ENCODE data around the gene NKX1-1.

Gene NKX1-1

GRCh38 chr4:1400191-1400805, 5.9 kb downstream of the NKX1-1 start:
- H2BK5ac ChIP-seq (ENCODE audit: low read depth, low read length, poor library complexity): no peak overlapping the region
- no peaks in the 10 kb centered on the region for H3K4me1 ChIP-seq (ENCODE audit: control insufficient read depth in 1 of 2, insufficient read depth in 2 of 2, low read length in 2 of 2)

DNA sequence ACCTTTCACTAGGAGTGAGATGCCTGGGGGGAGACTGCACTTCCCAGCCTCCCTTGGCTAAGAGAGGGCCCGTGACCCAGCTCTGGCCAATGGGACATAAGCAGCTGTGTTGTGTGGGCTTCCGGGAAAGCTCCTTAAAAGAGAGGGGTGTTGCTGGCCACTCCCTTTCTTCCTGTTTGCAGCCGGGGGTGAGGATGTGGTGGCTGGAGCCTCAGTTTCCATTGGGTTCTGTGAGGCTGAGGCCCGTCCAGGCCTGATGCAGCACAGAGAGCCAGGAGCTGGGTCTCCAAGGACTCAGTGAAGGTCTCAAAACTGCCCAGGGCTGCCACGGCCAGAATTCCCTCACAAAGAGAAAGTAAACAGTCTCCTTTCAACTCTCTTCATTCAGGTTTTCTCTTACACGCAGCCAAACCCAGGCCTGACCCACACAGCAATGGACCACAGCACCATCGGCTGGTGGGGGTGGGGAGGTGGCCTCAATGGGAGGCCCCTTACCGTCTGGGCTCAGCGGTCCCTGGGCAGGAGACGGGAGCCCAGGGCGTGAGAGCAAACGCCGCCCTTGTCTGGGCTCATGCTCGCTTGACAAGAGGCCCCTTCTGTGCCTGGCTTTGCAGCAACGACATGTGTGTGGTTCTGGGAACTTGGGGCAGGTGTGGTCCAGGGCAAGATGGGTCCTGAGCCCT, 6.6 kb downstream of the NKX1-1 start:
- no peak overlapping the region for H2AFZ ChIP-seq (ENCODE audit: insufficient read depth, low read length, poor library complexity)
- H3K4ac ChIP-seq (ENCODE audit: low read depth, low read length): no peak overlapping the region
- no peak overlapping the region for H4K8ac ChIP-seq (ENCODE audit: low read depth, low read length)
- H3K4me2 ChIP-seq (ENCODE audit: low read length): no peak overlapping the region
- H2BK5ac ChIP-seq (ENCODE audit: low read depth, low read length, poor library complexity): no peak overlapping the region
- H2AK5ac ChIP-seq (ENCODE audit: low read length): no peak overlapping the region
- H3K4me1 ChIP-seq (ENCODE audit: control insufficient read depth in 1 of 2, insufficient read depth in 2 of 2, low read length in 2 of 2): no peaks in the 10 kb centered on the region
- H2BK12ac ChIP-seq (ENCODE audit: low read length): no peak overlapping the region
- no peak overlapping the region for H4K12ac ChIP-seq (ENCODE audit: low read depth, low read length)
- no peaks in the 10 kb centered on the region for H3K79me1 ChIP-seq (ENCODE audit: low read length)
- no peak overlapping the region for H3K14ac ChIP-seq (ENCODE audit: low read length)
- H3K9ac ChIP-seq (ENCODE audit: low read length): no peak overlapping the region
- no peak overlapping the region for H3K4me3 ChIP-seq (ENCODE audit: low read depth, low read length)
- H4K91ac ChIP-seq (ENCODE audit: low read depth, low read length): no peak overlapping the region
- peaks cover 8% of the 10 kb centered on the region in 2 experiments for H3K36me3 ChIP-seq (ENCODE audit: control insufficient read depth in 1 of 2, insufficient read depth in 2 of 2, low read length in 2 of 2)
- H3K23ac ChIP-seq (ENCODE audit: low read length): no peak overlapping the region
- no peak overlapping the region for H2BK120ac ChIP-seq (ENCODE audit: insufficient read depth, low read length, poor library complexity)
- no CpG with 5 or more reads among the region's 15 CpGs for WGBS (ENCODE audit: extremely low coverage, insufficient coverage, insufficient read length)
- no peaks in the 10 kb centered on the region for H3K79me2 ChIP-seq (ENCODE audit: control insufficient read depth, insufficient read depth, low read length, poor library complexity)
- peaks cover 37% of the 10 kb centered on the region for H3K27me3 ChIP-seq (ENCODE audit: insufficient read depth, low read length)
- no peak overlapping the region for H3K27ac ChIP-seq (ENCODE audit: low read depth, low read length)
- no peak overlapping the region for H3K18ac ChIP-seq (ENCODE audit: low read length)
- H3K9me3 ChIP-seq (ENCODE audit: insufficient read depth, low read depth, low read length): peaks cover 50% of the 10 kb centered on the region
- no peak for DNase-seq

More at GRCh38 chr4:1400191-1400805, 5.9 kb downstream of the NKX1-1 start:
- no peak overlapping the region for H2BK12ac ChIP-seq (ENCODE audit: low read length)
- H4K91ac ChIP-seq (ENCODE audit: low read depth, low read length): no peak overlapping the region
- H3K79me2 ChIP-seq (ENCODE audit: control insufficient read depth, insufficient read depth, low read length, poor library complexity): no peaks in the 10 kb centered on the region
- no peak overlapping the region for H3K23ac ChIP-seq (ENCODE audit: low read length)
- no peak overlapping the region for H2BK120ac ChIP-seq (ENCODE audit: insufficient read depth, low read length, poor library complexity)
- no peak overlapping the region for H2AFZ ChIP-seq (ENCODE audit: insufficient read depth, low read length, poor library complexity)
- H3K9ac ChIP-seq (ENCODE audit: low read length): no peak overlapping the region
- DNase-seq: no peak
- H3K36me3 ChIP-seq (ENCODE audit: control insufficient read depth in 1 of 2, insufficient read depth in 2 of 2, low read length in 2 of 2): peaks cover 3% of the 10 kb centered on the region in 2 experiments
- H2AK5ac ChIP-seq (ENCODE audit: low read length): no peak overlapping the region
- no peaks in the 10 kb centered on the region for H3K79me1 ChIP-seq (ENCODE audit: low read length)
- no peak overlapping the region for H4K8ac ChIP-seq (ENCODE audit: low read depth, low read length)
- no peak overlapping the region for H4K12ac ChIP-seq (ENCODE audit: low read depth, low read length)
- H3K4ac ChIP-seq (ENCODE audit: low read depth, low read length): no peak overlapping the region
- H3K14ac ChIP-seq (ENCODE audit: low read length): no peak overlapping the region
- no peak overlapping the region for H3K27ac ChIP-seq (ENCODE audit: low read depth, low read length)
- no CpG with 5 or more reads among the region's 11 CpGs for WGBS (ENCODE audit: extremely low coverage, insufficient coverage, insufficient read length)
- peaks cover 55% of the 10 kb centered on the region for H3K9me3 ChIP-seq (ENCODE audit: insufficient read depth, low read depth, low read length)
- no peak overlapping the region for H3K18ac ChIP-seq (ENCODE audit: low read length)
- H3K4me3 ChIP-seq (ENCODE audit: low read depth, low read length): no peak overlapping the region
- H3K4me2 ChIP-seq (ENCODE audit: low read length): no peak overlapping the region
- H3K27me3 ChIP-seq (ENCODE audit: insufficient read depth, low read length): peaks cover 44% of the 10 kb centered on the region

GRCh38 chr4:1398681-1399507, 7.3 kb downstream of the NKX1-1 start:
- Histone ChIP-seq H3K79me1 (ENCODE audit: low read length) (no peaks in the 10 kb centered on the region), H3K23ac (ENCODE audit: low read length) (no peak overlapping the region), H3K18ac (ENCODE audit: low read length) (no peak overlapping the region), H4K8ac (ENCODE audit: low read depth, low read length) (no peak overlapping the region), H3K4me3 (ENCODE audit: low read depth, low read length) (no peak overlapping the region), H3K27ac (ENCODE audit: low read depth, low read length) (no peak overlapping the region), H4K91ac (ENCODE audit: low read depth, low read length) (no peak overlapping the region), H3K4ac (ENCODE audit: low read depth, low read length) (no peak overlapping the region), H3K27me3 (ENCODE audit: insufficient read depth, low read length) (peaks cover 30% of the 10 kb centered on the region), H3K79me2 (ENCODE audit: control insufficient read depth, insufficient read depth, low read length, poor library complexity) (no peaks in the 10 kb centered on the region), H2BK5ac (ENCODE audit: low read depth, low read length, poor library complexity) (no peak overlapping the region), H3K4me1 (ENCODE audit: control insufficient read depth in 1 of 2, insufficient read depth in 2 of 2, low read length in 2 of 2) (no peaks in the 10 kb centered on the region), H3K9me3 (ENCODE audit: insufficient read depth, low read depth, low read length) (peaks cover 50% of the 10 kb centered on the region), H4K12ac (ENCODE audit: low read depth, low read length) (no peak overlapping the region), H2BK12ac (ENCODE audit: low read length) (no peak overlapping the region), H3K9ac (ENCODE audit: low read length) (no peak overlapping the region), H2AFZ (ENCODE audit: insufficient read depth, low read length, poor library complexity) (no peak overlapping the region), H3K14ac (ENCODE audit: low read length) (no peak overlapping the region), H3K4me2 (ENCODE audit: low read length) (no peak overlapping the region), H2AK5ac (ENCODE audit: low read length) (no peak overlapping the region), H3K36me3 (ENCODE audit: control insufficient read depth in 1 of 2, insufficient read depth in 2 of 2, low read length in 2 of 2) (peaks cover 8 to 13% of the 10 kb centered on the region in 2 experiments), H2BK120ac (ENCODE audit: insufficient read depth, low read length, poor library complexity) (no peak overlapping the region)
- no peak for DNase-seq
- no CpG with 5 or more reads among the region's 22 CpGs for WGBS (ENCODE audit: extremely low coverage, insufficient coverage, insufficient read length)

DNA sequence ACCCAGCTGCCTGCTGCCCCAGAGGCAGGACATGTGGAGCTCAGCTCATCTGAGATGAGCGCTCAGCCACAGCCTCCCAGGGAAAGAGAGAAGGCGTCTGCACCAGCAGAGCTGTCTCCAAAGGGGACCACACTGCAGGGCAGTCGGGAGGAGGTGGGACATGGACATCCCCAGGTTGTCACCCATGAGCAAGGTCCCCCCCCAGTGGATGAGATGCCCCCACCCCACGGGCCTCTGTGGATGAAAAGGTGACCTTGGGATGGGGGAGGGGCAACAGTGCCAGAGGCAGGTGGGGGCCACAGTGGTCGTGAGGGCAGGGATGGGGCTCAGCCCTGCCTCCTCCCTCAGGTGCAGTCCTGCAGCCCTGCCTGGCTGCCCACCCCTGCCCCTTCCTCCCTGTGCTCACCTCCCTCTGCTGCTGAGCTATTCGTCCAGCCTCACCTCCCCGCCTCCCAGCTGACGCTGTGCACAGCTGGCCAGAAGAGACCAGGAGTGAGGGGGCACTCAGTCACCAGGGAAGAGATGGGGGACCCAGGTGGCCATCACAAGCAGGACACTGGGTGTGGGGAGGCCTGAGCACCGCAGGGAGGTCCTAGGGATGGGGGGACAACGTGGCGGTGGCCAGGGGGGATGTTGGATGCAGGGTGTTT, 9.3 kb downstream of the NKX1-1 start:
- Histone ChIP-seq H2BK5ac (ENCODE audit: low read depth, low read length, poor library complexity) (no peak overlapping the region), H3K79me1 (ENCODE audit: low read length) (no peaks in the 10 kb centered on the region), H2AK5ac (ENCODE audit: low read length) (no peak overlapping the region), H3K4me2 (ENCODE audit: low read length) (no peak overlapping the region), H3K79me2 (ENCODE audit: control insufficient read depth, insufficient read depth, low read length, poor library complexity) (no peaks in the 10 kb centered on the region), H3K23ac (ENCODE audit: low read length) (no peak overlapping the region), H2BK12ac (ENCODE audit: low read length) (no peak overlapping the region), H3K4me1 (ENCODE audit: control insufficient read depth in 1 of 2, insufficient read depth in 2 of 2, low read length in 2 of 2) (no peaks in the 10 kb centered on the region), H3K9ac (ENCODE audit: low read length) (no peak overlapping the region), H3K27me3 (ENCODE audit: insufficient read depth, low read length) (peaks cover 10% of the 10 kb centered on the region), H3K4me3 (ENCODE audit: low read depth, low read length) (no peak overlapping the region), H3K36me3 (ENCODE audit: control insufficient read depth in 1 of 2, insufficient read depth in 2 of 2, low read length in 2 of 2) (peaks cover 8 to 17% of the 10 kb centered on the region in 2 experiments), H3K4ac (ENCODE audit: low read depth, low read length) (no peak overlapping the region), H4K12ac (ENCODE audit: low read depth, low read length) (no peak overlapping the region), H3K27ac (ENCODE audit: low read depth, low read length) (no peak overlapping the region), H4K91ac (ENCODE audit: low read depth, low read length) (no peak overlapping the region), H2BK120ac (ENCODE audit: insufficient read depth, low read length, poor library complexity) (no peak overlapping the region), H3K14ac (ENCODE audit: low read length) (no peak overlapping the region), H3K18ac (ENCODE audit: low read length) (no peak overlapping the region), H3K9me3 (ENCODE audit: insufficient read depth, low read depth, low read length) (peaks cover 45% of the 10 kb centered on the region), H4K8ac (ENCODE audit: low read depth, low read length) (no peak overlapping the region), H2AFZ (ENCODE audit: insufficient read depth, low read length, poor library complexity) (no peak overlapping the region)
- WGBS (ENCODE audit: extremely low coverage, insufficient coverage, insufficient read length): no CpG with 5 or more reads among the region's 11 CpGs
- DNase-seq: no peak

Data from trophoblast cell (in vitro differentiated cells and primary cell).